T47D (cell line): ENCODE data around the gene UBE4B.
"Not testable (repeated sequence)": the region's sequence is repeated elsewhere in the genome, so short reads cannot be mapped to it uniquely, and the experiment has no call there.

Source experiments
- DNase-seq, 2 experiments: peaks; one replicate each; pipeline versions ENCODE4 v3.0.0 to v3.0.0-alpha.2; 2011 to 2012; ENCODE audit warnings: low read depth in 1 of 2, low spot score in 1 of 2
- JUND ChIP-seq: IDR thresholded peaks from 2 replicates; pipeline ENCODE4 v1.6.1; 2012; ENCODE audit warnings: low read depth
- in situ Hi-C: cut with HindIII; loops from 2 replicates; pipeline ENCODE4 v1.10.0; 2016; ENCODE audit warnings: low sequenced_read_pairs, low pct_unique_long_range_greater_than_20kb

Gene UBE4B

DNA sequence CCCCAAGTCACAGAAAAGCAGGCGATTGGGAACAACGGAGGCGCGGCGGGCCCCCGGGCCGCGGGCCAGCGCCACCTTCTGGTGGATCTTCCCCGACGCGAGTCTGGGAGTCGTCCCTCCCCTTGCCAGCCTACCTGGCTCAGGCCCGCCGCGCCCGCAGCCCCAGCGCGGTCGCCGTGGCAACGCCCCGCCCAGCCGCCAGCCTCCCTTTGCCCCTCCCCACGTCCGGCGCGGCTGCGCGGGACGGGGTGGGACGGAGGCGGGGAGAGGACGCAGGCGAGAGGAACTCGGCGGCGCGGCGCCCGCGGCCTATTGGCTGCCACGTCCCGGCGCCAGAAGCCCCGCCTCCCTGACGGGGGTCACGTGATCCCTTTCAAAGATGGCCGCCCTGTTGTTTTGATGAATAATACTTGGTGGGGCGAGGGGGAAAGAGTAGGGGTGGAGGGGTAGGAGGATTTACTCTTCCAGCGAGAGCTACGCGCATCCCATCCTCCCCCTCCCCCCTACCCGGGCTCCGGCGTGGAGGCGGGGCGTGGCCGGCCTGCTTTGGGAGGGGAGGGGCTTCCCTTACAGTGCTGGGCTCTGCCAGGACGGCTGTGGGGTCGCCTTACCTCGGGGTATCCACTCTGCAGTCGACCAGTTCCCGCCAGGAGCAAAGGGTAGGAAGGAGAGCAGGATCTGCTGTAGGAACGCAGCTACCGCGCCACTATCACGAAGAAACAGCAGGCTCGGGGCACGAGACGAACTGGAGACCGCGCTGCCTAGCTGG, at the start of gene UBE4B:
UBE4B (plus strand) TSS at position 369 of the 769 bp plus-strand sequence. CDS start 713 bp downstream, outside the sequence.
- DNase-seq: peak; percentile 77 to 97
- TF ChIP-seq JUND: 0 out of 2 replicates have a peak, but pooled peaks have one; percentile 24
- in situ Hi-C loops: no loop called here

DNA sequence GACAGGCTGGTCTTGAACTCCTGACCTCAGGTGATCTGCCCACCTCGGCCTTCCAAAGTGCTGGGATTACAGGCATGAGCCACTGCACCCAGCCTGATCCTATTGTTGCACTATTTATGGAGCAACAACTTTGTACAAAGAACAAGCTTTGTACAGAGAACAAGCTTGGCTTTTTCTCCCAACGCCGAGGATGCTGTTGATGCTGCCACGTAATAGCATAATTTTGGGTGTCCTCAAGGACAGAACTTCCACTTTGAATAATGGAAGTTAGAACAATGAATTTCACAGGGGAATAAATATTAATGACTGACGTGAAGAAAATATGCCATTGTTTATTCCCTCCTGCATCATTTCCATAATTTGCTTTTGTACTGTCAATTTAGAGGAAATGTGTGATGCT, 48.5 kb upstream of the UBE4B start:
- no peak for DNase-seq
- no peak for TF ChIP-seq JUND
- in situ Hi-C loops: no loop called here

DNA sequence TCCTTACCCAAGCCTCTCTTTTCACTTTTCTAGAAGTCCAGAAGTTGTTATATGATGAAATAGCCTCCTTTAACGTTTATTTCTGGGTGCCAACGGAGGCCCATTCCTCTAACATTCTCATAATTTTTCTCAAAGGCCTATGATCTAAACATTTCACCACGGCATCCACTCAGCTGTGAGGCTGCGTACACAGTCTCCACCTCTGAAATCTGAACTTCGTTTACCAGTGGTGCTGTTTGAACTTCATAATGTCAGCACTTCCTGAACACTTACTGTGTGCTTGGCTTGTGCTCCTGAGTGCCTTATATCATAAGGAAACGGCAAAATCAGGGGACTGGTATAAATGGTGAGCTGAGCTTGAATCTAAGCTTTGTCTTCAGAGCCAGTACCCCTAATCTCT, 47.8 kb upstream of the UBE4B start:
- DNase-seq: no peak
- TF ChIP-seq JUND: no peak
- in situ Hi-C loops: no loop called here

DNA sequence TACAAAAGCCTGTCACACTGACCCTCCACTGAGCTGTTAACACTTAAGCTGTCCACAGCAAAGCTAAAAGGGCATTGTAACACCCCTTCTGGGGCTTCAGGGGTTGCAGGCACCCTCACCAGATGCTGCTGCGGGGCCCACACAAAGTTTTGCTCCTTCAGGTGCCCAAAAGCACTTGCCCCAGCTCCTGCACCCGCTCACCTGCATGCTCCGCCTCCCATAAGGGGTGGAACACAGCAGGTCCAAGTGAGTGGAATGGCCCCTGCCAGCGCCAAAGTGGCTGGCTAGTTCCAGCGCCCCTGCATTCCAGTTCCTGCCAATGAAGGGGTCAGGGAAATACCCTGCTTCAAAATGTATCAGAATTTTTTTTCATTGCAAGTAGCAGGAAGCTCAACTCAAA, 43.0 kb upstream of the UBE4B start:
- DNase-seq: no peak
- TF ChIP-seq JUND: no peak
- in situ Hi-C loops: no loop called here

DNA sequence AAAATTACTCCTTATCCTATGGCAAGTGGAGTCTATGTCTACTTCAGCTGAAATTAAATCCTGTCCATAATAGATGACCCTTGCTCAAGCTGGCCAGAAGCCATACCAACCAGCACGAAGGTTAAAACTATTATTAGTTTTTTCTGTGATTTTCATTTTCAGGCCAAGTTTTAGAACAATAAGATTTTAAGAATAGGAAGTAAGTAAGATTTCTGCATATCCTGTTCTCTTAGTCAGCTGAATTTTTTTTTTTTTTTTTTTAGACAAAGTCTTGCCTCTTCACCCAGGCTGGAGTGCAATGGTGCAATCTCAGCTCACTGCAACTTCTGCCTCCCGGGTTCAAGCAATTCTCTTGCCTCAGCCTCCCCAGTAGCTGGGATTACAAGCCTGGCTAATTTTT, 41.8 kb upstream of the UBE4B start:
- DNase-seq: no peak
- in situ Hi-C loops: no loop called here
- TF ChIP-seq JUND: no peak

DNA sequence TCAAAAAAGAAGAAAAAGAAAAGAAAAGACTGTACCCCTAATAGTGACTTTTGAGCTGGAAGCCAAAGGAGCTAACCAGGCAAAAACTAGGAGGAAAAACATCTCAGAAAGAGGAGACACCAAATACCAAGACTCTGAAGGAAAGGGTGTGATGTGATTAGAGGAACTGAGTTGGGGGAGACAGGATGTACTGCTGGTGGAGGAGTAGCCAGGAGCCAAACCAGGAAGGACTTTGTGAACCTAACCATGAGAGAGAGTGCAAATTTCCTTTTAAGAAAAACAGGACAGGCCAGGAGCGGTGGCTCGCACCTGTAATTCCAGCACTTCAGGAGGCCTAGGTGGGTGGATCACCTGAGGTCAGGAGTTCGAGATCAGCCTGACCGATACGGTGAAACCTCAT, 39.8 kb upstream of the UBE4B start:
- in situ Hi-C loops: no loop called here
- no peak for TF ChIP-seq JUND
- no peak for DNase-seq

DNA sequence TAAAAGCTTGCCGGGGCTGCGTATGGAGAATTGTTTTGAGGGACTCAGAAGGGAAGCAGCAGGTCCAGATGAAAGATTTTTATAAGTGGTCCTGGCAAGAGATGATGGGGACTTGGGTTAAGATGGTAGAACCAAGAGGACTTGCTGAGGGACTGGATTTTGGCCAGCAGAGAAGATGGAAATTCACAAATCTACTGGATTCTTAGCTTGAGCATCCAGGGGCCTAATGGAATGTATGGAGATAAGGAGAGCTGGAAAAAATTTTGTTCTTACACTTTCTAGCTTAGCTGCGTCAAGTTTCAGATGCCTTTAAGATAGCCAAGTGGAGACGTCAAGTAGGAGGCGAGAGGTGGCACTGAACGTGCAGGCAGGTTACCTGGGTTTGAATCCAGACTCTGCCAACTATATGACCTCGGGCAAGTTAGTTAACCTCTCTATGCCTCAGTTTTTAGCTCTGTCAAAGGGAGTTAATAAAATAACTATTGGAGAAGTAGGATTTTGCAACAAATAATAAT, 39.1 kb upstream of the UBE4B start:
- in situ Hi-C loops: no loop called here
- no peak for DNase-seq
- no peak for TF ChIP-seq JUND

DNA sequence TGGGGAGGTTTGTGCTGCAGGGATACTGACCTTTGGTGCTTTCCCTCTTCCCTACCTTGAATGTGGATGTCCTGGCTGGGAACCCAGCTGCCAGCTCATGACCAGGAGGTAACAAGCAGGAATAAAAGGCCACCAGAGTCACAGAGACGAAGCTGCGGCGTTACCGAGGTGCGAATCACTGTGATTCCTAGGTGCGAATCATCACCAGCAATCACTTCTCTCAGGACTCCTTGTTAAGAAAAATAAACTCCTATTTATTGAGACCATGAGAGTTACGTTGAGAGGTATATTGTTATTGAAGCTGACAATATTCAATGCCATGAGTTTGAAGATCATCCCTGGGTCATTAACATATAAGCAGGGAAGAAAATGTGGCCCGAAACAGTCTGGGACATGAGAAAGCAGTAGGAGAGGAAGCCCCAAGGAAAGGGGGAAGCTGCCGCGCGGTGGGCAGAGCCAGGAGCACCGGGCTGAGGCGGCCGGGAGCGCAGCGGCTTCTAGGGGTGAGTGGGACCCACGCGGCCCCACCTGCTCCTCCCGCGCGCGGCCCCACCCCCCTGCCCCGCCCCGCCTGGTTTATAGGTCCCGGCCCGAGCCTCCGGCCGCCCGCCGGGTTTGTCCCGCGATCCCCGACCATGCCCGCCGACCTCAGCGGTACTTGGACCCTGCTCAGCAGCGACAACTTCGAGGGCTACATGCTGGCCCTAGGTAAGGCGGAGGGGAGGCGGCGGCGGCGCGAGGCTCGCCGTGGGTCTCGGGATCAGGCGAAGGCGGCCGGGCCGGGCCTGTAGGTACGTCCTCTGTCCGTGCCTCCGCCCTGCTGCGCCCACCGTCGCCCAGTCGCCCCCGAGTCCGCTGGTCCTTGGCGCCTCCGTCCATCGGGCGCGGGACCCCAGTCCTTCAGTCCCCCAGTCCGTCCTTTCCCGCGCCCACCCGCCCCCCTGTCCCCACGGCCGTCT, 35.9 kb upstream of the UBE4B start, which contains the start of gene RBP7:
RBP7 (plus strand) TSS at position 605 of the 959 bp plus-strand sequence; CDS start at position 636, 31 bp downstream.
- in situ Hi-C loops: no loop called here
- no peak for TF ChIP-seq JUND
- DNase-seq: peak; percentile 22 to 39

DNA sequence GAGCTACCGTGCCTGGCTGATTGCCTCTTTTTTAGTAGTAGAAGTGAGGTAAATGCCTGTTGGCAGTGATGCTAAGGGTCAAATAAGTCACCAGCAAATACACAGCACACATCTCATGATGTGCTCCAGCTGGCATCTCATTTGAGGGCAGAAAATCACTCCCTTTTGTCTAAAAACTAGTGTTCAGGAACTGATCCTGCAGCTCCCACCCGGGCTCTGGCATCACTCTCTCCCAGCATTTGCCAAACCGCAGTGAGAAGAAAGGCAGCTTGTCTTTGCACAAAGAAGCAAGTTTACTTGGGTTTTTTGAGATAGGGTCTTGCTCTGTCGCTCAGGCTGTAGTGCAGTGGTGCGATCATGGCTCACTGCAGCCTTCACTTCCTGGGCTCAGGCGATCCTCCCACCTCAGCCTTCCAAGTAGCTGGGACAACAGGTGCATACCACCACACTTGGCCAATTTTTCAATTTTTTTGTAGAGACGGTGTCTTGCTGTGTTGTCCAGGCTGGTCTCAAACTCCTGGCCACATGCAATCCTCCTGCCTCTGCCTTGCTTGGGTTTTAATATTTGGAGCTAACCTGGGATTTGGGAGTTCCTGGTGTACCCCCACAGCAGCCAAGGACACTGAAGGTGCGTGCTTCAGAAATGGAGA, 31.6 kb upstream of the UBE4B start:
- DNase-seq: no peak
- in situ Hi-C loops: no loop called here
- no peak for TF ChIP-seq JUND

DNA sequence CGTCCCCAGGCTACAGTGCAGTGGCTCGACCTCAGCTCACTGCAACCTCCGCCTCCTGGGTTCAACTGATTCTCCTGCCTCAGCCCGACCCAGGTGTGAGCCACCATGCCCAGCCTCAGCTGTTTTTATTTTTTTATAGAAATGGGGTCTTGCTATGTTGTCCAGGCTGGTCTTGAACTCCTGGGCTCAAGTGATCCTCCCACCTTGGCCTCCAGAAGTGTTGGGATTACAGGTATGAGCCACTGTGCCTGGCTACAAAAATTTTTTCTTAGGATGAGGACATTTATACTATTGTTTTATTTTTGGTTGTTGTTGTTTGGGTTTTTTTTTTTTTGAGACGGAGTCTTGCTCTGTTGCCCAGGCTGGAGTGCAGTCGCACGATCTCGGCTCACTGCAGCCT, 27.5 kb upstream of the UBE4B start:
- in situ Hi-C loops, DNase-seq: not testable (repeated sequence)

DNA sequence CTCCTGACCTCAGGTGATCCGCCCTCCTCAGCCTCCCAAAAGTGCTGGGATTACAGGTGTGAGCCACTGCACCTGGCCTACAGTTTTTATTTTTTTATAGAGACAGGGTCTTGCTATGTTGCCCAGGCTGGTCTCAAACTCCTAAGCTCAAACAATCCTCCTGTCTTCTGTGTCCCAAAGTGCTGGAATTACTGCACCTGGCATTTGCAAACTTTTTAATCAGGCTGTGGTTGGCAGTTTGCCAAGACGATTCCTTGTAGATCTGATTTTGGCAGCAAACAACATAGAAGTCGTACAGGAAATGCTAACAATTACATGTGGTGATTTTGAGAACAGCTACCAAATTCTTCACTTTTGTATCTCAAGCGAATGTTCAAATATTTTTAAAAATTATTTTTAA, 25.6 kb upstream of the UBE4B start:
- DNase-seq: peak in 1 of 2 experiments; percentile 23
- in situ Hi-C loops: no loop called here
- TF ChIP-seq JUND: no peak

DNA sequence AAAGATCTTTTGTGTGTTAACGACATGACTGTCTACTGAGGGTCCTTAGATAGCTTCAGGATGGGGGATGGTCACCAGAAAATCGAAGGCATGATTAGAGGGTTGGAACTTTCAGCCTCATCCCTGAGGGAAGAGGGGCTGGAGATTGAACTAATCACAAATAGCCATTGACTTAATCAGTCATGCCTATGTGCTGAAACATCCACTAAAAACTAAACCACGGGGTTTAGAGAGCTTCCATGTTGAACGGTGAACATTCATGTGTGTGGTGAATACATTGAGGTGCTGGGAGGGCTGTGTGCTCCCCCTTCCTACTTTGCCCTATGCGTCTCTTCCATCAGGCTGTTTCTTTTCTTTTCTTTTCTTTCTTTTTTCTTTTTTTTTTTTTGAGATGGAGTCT, 18.7 kb upstream of the UBE4B start:
- no peak for TF ChIP-seq JUND
- in situ Hi-C loops: no loop called here

DNA sequence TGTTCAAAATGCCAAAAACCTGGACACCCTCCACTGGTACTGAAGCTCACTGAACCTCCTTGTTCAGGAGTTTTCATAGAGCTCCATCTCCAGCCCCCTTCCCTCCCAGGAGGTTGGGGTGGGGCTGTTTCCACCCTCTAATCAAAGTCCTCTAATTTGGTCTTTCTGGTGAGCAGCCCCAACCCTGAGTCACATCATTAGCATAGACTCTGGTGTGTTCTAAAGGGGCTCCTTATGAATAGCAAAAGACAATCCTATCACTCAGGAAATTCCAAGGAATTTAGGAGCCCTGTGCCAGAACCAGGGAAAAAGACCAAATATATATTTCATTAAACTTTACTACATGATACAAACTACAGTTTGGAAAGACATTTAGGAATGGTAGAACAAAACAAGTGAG, 13.2 kb upstream of the UBE4B start:
- in situ Hi-C loops: no loop called here
- no peak for TF ChIP-seq JUND
- no peak for DNase-seq

More for the DNA sequence above, 18.7 kb upstream of the UBE4B start:
- no peak for DNase-seq
